SIG-M5 (cell line): ENCODE data around the gene TLE6.
"Not testable (repeated sequence)": the region's sequence is repeated elsewhere in the genome, so short reads cannot be mapped to it uniquely, and the experiment has no call there.

ENCODE experiments used
- DNase-seq: peaks from one replicate; lab custom pipeline; 2025; lab: John Stamatoyannopoulos, UW

Gene TLE6

DNA sequence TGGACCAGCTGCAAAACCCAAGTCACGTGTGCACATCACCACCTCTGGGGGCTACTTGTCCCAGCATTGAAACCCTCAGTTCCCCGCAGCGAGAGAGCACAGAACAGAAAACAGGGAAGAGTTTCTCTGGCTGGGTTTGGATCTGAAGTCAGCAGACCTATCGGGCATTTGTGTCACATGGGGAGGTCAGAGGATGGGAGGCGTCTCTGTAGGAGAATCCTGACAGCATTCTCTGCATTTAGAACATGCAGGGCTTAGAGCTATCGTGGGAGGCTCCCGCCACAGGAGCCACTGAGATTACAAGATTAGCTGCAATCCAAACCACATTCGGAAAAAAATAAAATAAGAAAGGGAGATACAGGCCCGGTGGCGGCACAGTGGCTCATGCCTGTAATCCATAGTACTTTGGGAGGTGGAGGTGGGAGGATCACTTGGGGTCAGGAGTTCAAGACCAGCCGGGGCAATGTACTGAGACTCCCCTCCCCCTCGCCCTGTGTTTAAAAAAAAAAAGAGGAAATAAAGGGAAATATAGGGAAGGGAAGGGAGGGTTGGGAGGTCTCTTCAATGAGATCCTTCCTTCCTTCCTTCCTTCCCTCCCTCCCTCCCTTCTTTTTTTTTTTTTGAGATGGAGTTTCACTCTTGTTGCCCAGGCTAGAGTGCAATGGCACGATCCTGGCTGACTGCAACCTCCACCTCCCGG, 2.9 kb upstream of the TLE6 start:
- DNase-seq = no peak

DNA sequence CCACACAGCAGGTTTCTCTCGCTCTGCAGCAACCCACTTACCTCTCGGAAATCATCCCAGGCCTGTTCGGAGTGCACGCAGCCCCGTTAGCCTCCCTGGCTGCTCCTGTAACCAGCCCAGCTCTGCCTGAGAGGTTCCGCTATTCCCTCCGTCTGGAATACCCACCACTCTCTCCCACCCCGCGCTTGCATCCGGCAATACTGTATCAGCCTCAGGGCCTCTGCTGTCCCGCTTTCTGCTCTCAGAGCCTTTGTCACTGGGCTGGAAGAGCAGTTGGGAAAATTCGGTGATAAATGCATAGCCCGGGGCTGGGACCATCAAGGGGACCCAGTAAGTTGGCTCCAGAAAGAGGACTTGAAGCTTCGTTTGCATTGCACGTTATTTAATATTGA, 759 bp upstream of the TLE6 start:
- no peak for DNase-seq

DNA sequence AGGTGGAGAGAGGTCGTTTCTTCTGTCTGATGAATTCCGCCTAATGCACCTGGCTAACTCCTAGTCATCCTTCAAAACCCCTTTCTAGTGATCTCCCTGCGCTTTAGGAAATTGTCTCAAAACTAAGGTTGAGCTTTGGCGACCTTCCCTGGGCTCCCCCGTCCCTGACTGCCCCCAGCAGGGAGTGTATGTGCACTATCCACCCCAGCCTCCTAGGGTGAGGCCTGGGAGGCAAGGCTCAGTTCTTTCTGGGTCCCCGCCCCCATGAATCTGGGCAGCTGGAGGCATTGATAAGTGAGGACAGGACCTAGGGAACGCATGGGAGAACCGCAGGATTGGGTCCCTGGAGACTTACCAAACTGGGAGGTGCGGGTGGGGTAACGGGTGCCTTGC, 378 bp downstream of the TLE6 start:
- DNase-seq = no peak

DNA sequence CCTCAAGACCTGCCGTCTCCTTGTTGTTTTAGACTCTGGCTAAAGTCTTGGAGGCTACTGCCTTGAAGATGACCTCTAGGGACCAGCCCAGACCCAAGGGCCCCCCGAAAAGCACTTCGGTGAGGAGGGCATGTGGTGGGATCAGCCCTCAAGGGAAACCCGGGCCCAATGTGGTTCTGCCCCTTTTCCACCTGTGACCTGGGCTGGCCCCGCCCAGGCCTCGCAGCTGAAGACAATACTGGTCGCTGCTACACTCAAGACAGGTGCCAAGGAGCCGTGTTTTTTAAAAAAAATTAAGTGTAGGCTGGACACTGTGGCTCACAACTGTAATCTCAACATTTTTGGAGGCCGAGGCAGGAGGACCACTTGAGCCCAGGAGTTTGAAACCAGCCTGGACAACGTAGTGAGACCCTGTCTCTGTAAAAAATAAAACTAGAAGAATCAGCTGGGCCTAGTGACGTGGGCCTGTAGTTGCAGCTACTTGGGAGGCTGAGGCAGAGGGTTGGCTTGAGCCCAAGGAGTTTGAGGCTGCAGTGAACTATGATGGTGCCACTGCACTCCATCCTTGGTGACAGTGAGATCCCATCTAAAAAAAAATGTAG, 903 bp downstream of the TLE6 start:
- DNase-seq = no peak

DNA sequence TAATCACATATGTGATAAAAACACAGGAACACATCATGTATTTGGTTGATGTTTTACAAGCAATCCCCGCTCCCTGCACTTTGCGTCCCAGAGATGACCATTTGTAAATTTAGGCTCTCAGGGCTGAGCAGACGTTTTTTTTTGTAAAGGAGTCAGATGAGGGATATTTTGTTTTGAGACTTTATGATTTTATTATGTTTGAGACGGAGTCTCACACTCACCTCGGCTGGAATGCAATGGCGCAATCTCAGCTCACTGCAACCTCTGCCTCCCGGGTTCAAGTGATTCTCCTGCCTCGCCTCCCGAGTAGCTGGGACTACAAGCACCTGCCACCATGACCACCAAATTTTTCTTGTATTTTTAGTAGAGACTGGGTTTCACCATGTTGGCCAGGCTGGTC, 1.4 kb downstream of the TLE6 start:
- DNase-seq = no peak

DNA sequence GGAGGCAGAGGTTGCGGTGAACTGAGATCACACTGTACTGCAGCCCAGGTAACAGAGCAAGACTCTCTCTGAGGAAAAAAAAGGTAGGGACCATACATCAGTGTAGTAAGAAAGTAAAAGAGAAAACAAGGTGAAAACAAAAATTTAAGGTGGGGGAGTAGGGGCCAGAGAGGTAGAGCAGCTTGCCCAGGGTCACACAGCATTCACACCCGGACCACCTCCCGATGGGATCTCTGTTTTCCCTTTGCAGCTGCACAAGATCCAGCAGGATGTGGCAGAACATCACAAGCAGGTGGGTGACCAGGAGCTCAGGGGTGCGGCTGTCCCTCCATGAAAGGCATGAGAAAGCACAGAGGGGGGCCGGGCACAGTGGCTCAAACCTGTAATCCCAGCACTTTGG, 4.5 kb downstream of the TLE6 start:
- no peak for DNase-seq

DNA sequence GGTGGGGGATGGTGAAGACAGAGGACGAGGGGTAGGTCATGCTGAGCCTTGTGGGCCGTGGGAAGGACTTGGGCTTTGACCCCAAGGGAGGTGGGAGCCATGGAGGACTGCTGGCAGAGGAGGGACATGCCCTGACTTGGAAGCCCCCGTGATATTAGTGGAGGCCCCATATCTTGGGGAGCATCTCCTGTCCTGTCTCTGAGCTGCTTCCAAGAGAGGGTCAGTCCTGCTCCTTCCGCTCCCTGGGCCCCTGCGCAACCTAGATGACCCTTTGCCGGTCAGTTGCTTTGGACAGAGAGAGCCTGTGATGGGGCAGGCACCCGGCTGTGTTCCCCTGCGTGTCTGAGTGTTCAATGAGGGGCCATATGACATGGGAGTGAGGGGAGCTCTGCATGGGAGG, 5.2 kb downstream of the TLE6 start:
- DNase-seq = no peak

DNA sequence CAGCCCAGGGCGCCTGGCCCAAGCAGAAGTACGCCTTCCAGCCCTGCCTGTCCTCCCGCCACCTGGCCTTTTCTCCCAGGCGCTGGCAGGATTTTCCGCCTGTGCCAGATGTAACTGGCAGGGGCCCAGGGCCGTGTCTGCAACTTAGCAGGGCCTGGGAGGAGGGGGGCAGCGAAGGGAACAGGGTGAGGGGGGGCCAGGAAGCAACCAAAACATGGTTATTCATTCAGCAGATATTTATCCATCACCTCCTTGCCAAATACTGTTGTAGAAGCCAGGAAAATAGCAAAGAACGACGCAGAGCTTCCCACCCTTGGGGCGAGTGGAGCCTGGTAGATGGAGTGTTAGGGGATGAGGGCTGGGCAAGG, 5.6 kb downstream of the TLE6 start:
- DNase-seq = no peak

DNA sequence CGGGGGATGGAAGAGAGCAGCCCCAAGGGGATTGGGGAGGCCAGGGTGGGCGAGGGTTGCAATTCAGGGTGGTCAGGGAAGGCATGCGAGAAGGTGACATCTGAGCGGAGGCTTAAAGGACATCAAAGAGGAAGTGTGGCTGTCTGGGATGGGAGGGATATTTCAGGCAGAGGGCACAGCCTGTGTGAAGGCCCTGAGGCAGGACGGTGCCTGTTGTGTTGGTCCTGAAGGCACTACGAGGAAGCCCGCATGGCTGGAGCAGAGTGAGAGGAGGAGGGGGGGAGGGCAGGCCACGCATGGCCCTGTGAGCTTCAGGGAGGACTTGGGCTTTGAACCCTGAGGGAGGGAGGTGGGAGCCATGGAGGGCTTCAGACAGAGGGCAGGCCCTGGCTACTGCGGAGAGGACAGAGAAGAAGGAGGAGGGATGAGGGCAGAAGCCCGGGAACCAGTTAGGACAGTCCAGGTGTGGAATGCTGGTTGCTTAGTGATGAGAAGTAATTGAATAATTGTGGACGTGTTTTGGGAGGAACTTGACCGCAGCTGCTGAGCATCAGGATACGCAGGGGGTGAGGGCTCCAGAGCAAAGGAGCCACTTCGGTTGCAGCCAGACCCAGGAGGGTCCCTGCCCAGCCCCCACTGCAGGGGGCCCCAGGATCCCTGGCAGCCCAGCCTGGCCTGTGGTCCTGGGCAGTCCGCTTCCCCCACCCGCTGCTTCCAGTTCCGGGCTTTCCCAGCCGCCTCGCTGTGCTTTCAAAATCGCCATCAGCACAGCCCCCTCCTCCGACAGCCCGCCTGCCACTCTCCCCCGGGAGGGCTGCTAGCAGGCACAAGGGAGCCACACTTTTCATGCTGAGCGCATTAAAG, 6.2 kb downstream of the TLE6 start:
- DNase-seq = no peak

DNA sequence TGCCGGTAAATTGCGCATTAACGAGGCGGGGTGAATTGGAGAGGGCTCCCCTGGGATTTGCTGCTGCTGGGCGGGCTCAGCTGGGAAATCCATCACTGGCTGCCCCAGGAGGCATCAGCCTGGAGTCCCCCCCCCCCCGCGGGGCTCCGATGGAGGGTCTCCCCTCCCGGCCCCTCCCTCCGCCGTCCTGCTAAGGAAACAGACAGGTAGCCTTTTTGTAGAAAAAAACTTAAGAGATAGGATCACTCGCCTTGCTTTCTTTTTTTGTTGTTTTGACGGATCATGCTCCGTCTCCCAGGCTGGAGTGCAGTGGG, 6.8 kb downstream of the TLE6 start:
- no peak for DNase-seq

DNA sequence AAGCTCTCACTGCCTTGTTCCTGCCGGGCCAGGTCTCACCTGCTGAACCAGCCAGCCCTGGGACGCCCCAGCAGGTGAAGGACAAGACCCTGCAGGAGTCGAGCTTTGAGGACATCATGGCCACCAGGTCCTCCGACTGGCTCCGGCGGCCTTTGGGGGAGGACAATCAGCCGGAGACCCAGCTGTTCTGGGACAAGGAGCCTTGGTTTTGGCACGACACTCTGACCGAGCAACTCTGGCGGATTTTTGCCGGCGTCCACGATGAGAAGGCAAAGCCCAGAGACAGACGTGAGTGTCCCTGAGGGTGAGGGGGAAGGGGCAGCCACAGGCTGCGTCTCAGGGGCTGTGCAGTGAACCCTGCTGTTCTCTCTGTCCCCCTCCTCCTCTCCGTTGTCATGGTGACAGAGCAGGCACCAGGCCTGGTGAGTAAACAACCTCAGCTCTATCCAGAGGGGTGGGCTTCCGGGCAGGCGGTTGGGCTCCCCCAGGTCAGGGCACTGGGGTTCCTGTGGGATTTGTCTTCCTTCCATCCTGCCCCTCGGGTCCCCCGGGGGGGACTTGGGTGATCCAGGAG, 9.7 kb downstream of the TLE6 start:
- DNase-seq = no peak

DNA sequence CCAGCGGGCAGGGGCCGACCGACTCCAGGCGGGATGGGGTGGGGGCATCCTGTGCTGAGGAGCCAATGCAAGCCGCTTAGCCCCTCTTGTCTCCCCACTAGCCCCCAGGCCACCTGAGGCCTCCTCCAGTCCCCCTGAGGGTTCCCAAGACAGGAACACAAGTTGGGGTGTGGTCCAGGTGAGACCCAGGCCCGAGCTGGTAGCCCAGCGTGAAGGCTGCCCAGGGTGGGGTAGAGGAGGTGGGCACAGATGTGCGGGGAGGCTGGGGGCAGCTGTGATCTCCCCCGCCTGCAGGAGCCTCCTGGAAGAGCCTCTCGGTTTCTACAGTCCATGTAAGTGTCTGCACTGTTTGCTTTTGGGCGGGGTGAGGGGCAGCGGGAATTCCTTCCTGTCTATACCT, 10.4 kb downstream of the TLE6 start:
- DNase-seq = no peak

DNA sequence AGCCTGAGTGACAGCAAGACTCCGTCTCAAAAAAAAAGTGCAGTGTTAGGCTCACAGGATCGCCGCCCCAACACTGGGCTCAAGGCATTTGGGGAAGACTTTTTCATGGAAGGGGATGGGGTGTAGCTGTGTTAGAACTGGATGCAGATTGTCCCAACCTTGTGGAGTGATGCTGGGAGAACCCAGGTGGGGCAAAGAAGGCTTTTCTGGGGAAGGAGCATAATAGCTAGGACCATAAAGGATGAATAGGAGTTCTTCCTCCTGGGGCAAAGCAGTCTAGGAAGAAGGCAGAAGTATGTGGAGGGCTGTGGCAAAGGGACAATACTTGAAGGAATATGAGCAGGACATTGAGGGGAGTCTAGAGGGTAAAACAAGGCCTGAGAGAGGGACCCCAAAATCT, 11.2 kb downstream of the TLE6 start:
- DNase-seq = no peak

DNA sequence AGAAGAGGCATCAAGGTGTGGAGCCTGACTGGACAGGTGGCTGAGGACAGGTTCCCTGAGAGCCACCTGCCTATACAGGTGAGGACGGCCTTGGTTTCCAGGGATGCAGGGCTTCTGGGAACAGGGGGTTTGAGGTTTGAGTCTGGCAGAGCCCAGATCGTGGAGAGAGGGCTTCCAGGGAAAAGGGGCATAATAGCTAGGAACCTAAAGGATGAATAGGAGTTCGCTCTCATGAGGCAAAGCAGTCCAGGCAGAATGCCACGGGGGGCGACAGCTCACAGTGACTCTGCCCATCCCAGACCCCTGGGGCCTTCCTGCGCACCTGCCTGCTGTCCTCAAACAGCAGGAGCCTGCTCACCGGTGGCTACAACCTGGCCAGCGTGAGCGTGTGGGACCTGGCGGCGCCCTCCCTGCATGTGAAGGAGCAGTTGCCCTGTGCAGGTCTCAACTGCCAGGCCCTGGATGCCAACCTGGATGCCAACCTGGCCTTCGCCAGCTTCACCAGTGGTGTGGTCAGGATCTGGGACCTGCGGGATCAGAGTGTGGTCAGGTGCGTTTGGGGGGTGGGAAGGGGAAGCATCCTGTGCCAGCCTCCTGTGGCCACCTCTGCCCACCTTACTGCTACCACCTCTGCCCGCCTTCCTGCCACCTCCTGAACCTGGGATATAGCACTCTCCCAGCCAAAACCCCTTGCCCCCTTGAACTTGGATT, 12.0 kb downstream of the TLE6 start:
- DNase-seq = no peak

DNA sequence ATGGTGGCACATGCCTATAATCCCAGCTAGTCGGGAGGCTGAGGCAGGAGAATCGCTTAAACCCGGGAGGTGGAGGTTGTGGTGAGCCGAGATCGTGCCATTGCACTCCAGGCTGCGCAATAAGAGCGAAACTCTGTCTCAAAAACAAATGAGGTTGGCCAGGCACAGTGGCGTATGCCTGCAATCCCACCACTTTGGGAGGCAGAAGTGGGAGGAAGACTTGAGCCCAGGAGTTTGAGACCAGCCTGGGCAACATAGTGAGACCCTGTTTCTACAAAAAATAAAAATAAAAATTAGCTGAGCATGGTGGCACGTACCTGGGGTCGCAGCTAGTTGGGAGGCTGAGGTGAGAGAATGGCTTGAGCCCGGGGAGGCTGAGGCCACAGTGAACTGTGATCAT, 15.0 kb downstream of the TLE6 start:
- DNase-seq = not testable (repeated sequence)

DNA sequence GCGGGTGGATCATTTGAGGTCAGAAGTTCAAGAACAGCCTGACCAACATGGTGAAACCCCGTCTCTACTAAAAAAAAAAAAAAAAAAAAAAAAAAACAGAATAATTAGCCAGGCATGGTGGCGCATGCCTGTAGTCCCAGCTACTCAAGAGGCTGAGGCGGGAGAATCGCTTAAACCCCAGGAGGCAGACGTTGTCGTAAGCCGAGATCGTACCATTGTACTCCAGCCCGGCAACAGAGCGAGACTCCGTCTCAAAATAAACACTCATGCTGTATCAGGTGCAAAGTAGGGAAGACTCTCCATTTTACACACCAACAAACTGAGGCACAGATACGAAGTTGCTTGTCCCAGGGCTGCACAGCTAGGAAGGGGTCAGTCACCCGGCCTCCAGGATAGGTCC, 15.6 kb downstream of the TLE6 start:
- no peak for DNase-seq

DNA sequence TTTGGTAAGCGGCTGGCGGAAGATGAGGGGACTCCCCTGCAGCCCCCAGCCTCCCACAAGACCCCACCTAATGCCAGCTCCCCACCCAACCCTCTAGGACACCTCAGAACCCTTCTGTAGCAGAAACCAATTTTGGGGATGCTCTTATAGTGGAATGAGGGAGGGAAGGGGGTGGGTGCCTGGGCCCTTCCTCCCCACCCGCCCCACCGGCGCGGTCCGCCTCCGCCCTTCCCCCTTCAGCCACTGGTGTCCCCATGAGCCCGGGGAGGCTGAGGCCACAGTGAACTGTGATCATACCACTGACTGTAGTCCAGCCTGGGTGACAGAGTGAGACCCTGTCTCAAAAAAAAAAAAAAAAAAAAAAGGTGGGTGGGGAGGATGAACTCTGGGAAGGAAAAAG, 16.2 kb downstream of the TLE6 start:
- DNase-seq = no peak

DNA sequence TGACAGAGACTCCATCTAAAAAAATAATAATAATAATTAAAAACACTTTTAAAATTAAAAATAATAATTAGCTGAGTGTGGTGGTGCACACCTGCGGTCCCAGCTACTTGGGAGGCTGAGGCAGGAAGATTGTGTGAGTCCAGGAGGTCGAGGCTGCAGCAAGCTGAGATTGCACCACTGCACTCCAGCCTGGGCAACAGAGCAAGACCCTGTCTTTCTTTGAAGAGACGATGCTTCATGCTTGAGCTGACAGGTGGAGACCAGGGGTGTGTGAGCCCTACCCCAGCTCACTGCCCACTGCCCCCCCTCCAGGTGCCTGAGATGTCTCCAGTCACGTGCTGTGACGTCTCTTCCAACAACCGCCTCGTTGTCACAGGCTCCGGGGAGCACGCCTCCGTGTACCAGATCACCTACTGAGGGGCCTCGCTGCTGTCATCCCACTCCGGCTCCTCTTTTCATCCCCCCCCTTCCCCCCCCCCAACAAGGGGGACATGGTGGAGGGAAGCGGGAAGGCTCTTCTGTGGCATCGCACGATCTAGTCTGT, 17.3 kb downstream of the TLE6 start:
- DNase-seq = no peak

DNA sequence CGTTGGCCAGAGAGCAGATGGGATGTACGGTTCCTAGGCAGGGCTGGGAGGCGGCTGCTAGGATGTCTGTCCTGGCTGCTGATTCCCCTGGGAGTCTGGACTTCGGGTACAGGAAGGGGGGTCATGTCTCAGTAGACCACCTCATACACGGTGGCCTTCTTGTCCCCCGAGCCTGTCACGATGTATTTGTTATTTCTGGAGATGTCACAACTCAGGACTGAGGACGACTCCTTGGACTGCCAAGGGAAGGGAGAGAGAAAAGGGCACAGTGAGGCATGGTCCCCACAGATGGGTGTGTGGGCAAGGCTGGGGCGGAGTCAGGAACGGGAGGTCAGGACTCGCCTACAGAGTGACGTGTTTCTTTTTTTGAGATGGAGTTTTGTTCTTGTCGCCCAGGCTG, 20.4 kb downstream of the TLE6 start:
- DNase-seq = no peak

DNA sequence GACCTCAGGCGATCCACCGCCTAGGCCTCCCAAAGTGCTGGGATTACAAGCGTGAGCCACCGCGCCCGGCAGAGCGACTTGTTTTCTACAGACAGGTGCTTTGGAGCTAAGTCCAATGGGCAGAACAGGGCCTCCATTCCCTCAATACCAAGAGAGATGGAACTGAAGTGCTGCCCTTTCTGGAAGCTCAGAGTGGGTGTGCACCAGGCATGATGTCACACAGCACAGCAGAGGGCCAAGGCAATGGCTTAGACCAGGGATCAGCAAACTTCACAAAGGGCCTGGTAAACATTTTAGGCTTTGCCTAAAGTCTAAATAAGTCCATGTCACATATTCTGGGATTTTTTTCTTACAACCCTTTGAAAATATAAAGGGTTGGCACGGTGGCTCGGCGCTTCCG, 21.3 kb downstream of the TLE6 start:
- DNase-seq = no peak

DNA sequence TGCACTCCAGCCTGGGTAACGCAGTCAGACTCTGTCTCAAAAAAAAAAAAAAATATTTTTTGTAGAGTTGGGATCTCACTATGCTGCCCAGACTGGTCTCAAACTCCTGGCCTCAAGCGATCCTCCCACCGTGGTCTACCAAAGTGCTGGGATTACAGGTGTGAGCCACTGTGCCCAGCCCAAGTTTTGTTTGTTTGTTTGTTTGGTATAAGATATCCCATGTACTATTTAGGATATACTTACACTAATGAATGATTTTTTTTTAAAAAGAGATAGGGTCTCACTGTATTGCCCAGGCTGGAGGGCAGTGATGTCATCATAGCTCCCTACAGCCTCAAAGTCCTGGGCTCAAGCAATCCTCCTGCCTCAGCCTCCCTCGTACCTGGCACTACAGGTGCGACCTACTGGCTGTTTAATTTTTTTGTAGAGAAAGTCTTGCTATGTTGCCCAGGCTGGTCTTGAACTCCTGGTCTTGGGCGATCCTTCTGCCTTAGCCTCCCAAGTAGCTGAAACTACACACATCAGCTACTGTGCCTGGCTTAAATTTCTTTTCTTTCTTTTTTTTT, 24.0 kb downstream of the TLE6 start:
- DNase-seq = no peak

DNA sequence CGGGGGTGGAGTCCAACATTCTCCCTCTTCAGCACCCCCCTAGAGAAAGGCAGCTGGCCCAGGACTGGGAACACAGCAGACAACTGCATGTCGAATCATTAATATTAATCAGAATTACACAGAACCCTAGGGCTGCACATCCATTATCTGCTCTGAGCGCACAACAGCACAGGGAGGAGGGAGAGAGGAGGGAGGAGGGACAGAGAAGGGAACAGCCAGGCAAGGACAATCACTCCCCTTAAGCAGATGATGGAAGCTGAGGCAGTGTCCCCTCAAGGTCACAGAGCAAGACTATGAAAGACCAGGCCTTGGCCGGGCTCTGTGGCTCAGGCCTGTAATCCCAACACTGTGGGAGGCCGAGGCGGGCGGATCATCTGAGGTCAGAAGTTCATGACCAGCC, 25.7 kb downstream of the TLE6 start:
- DNase-seq = no peak
